ENCODE results near the gene PHF1.
"Not testable (repeated sequence)": the region's sequence is repeated elsewhere in the genome, so short reads cannot be mapped to it uniquely, and the experiment has no call there.

PHF1 gene

GRCh38 chr6:33410711-33411631 is at the start of gene PHF1:
Gene PHF1 (plus strand): TSS chr6:33411014. CDS start chr6:33412264, 1,250 bp downstream.
- Mint-ChIP-seq H3K36me3 (ENCODE audit: low read depth) (peaks cover 79% of the 10 kb centered on the region), H3K27me3 (no peaks in the 10 kb centered on the region), H3K4me3 (peak within 1 kb of the TSS; percentile 83), H3K9me3 (no peaks in the 10 kb centered on the region), H3K27ac (peak within 1 kb of the TSS; percentile 95), H3K4me1 (ENCODE audit: low read depth) (peaks cover 52% of the 10 kb centered on the region)
- no peak for DNase-seq

DNA sequence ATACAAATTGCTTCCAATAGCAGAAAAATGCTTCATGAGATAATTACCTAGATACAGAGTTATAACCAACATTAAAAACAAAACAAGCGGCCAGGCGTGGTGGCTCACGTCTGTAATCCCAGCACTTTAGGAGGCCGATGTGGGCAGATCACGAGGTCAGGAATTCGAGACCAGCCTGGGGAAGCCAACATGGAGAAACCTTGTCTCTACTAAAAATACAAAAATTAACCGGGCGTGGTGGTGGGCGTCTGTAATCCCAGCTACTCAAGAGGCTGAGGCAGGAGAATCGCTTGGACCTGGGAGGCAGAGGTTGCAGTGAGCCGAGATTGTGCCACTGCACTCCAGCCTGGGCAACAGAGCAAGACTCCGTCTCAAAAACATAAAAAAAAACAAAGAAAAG is 47.3 kb upstream of the PHF1 start:
- H3K27me3 Mint-ChIP-seq; H3K4me3 Mint-ChIP-seq; DNase-seq; H3K4me1 Mint-ChIP-seq (ENCODE audit: low read depth); H3K27ac Mint-ChIP-seq; H3K9me3 Mint-ChIP-seq; H3K36me3 Mint-ChIP-seq (ENCODE audit: low read depth): not testable (repeated sequence)

GRCh38 chr6:33364475-33365205 is 46.2 kb upstream of the PHF1 start:
- H3K4me3 Mint-ChIP-seq; H3K27ac Mint-ChIP-seq; H3K9me3 Mint-ChIP-seq; DNase-seq; H3K4me1 Mint-ChIP-seq (ENCODE audit: low read depth); H3K27me3 Mint-ChIP-seq; H3K36me3 Mint-ChIP-seq (ENCODE audit: low read depth): not testable (repeated sequence)

DNA sequence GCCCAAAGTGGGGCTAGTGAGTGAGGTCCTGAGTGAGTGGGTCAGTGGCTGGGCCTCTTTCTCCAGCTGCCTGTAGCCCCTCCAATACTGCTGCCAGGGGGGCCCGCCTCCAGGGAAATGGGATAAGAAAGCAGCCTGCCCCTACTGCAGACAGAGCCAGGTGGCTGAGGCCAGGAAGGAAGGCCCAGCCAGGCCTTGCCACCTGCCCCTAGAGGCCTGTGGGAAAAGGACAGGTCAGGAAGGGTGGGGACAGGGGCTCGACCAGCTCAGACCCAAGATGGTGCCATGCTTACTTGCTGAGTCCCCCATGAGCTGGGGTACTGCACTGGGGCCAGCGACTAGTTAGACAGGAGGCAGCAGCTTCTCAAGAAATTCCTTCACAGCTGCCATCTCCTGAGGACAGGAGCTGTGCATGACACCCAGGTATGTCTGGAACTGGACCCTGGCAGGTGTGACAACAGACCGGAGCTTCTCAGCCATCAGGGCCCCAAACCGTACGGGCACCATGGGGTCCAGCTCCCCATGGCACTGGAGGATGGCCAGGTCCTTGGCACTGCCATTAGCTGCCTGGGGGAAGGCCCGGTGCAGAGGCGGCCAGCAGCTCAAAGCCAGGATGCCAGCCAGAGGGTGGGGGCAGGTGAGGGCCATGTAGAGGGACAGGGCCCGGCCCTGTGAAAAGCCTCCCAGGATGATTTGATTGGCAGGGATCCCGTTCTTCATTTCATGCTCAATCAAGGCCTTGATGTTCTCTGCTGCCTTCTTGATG is 45.4 kb upstream of the PHF1 start:
- not testable (repeated sequence) for H3K27me3 Mint-ChIP-seq; H3K36me3 Mint-ChIP-seq (ENCODE audit: low read depth); H3K27ac Mint-ChIP-seq; H3K4me3 Mint-ChIP-seq; DNase-seq; H3K4me1 Mint-ChIP-seq (ENCODE audit: low read depth); H3K9me3 Mint-ChIP-seq

GRCh38 chr6:33367009-33367714 is 43.7 kb upstream of the PHF1 start:
- no peak overlapping the region for H3K27ac Mint-ChIP-seq
- no peaks in the 10 kb centered on the region for H3K27me3 Mint-ChIP-seq
- no peak for DNase-seq
- H3K4me1 Mint-ChIP-seq (ENCODE audit: low read depth), result no peaks in the 10 kb centered on the region
- no peaks in the 10 kb centered on the region for H3K9me3 Mint-ChIP-seq
- H3K36me3 Mint-ChIP-seq (ENCODE audit: low read depth), result no peaks in the 10 kb centered on the region
- H3K4me3 Mint-ChIP-seq, result no peak overlapping the region

DNA sequence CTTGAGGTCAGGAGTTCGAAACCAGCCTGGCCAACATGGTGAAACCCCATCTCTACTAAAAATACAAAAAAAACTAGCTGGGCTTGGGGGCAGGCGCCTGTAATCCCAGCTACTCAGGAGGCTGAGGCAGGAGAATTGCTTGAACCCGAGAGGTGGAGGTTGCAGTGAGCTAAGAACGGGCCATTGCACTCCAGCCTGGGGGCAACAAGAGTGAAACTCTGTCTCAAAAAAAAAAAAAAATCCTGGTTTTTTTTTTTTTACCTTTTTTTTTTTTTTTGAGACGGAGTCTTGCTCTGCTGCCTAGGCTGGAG is 43.1 kb upstream of the PHF1 start:
- not testable (repeated sequence) for H3K27ac Mint-ChIP-seq; H3K4me3 Mint-ChIP-seq; H3K9me3 Mint-ChIP-seq; H3K27me3 Mint-ChIP-seq; H3K4me1 Mint-ChIP-seq (ENCODE audit: low read depth); H3K36me3 Mint-ChIP-seq (ENCODE audit: low read depth); DNase-seq

DNA sequence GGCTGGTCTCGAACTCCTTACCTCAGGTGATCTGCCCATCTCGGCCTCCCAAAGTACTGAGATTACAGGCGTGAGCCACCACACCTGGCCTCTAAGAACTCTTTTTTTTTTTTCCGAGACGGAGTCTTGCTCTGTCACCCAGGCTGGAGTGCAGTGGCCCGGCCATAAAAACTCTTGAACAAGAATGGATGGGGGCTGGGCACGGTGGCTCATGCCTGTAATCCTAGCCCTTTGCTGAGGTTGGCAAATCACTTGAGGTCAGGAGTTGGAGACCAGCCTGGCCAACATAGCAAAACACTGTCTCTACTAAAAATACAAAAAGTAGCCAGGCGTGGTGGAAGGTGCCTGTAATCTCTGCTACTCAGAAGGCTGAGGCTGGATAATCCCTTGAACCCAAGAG is 38.9 kb upstream of the PHF1 start:
- not testable (repeated sequence) for H3K36me3 Mint-ChIP-seq (ENCODE audit: low read depth)

DNA sequence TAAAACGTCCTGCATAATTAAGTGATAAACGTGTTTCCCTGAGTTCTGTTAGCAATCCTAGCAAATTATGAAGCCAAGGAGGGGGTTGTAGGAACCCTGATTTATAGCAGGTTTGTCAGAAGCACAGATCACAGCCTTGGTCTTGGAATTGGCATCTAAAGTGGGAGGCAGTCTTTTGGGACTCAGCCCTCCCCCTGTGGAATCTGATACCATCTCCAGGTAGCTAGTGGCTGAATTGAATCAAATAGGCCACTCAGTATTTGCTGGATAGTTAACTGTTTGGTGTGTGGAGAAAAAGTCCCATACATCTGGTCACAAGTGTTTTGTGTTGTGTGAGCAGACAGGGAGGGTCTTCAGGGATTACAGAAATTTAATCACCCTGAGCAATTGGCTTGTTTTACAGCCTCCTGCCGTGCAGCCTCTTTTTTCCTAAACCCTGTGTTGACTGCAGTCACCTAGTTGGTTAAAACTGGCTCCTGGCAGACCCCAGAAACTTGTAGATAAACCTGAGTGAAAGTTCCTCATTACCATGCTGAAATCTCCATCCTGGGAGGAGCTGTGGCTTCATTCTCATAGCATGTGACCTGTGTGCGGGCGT is 38.2 kb upstream of the PHF1 start:
- H3K27ac Mint-ChIP-seq, result no peak overlapping the region
- no peak for DNase-seq

More for the DNA sequence above, 38.9 kb upstream of the PHF1 start:
- not testable (repeated sequence) for H3K4me1 Mint-ChIP-seq (ENCODE audit: low read depth); H3K4me3 Mint-ChIP-seq; H3K27ac Mint-ChIP-seq; H3K9me3 Mint-ChIP-seq; DNase-seq; H3K27me3 Mint-ChIP-seq

DNA sequence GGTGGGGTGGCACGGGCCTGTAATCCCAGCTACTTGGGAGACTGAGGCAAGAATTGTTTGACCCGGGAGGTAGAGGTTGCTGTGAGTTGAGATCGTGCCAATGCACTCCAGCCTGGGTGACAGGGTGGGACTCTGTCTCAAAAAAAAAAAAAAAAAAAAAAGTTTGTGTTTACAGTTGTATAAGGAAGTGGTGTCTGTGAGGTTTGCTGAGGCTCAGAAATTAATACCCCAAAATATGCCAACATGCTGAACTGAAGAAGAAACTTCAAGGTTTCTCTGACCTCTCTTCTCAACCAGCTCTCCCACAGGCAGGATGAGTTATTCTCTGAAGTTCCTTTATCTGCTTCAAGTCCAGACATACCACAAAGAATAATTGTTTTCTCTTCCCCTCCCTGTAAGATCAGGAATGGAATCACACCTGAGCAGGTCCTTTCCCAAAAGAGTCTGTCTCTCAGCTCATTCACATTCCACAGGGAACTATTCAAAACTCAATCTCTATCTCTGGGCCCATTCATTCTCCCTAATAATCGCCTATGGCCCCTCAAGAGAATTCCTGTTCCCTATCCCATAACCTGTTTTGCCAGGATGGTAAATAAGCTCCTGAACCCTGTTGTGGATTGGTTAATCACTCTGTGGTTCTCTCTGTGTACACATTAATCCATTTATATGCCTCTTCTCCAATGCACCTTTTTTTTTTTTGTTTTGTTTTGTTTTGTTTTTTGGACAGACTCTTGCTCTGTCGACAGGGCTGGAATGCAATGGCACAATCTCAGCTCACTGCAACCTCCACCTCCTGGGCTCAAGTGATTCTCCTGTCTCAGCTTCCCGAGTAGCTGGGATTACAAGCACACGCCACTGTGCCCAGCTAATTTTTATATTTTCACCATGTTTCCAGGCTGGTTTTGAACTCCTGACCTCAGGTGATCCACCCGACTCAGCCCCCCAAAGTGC is 36.6 kb upstream of the PHF1 start:
- Mint-ChIP-seq H3K27ac (no peak overlapping the region), H3K4me3 (no peak overlapping the region), H3K4me1 (ENCODE audit: low read depth) (peaks cover 10% of the 10 kb centered on the region), H3K27me3 (no peaks in the 10 kb centered on the region), H3K36me3 (ENCODE audit: low read depth) (no peaks in the 10 kb centered on the region), H3K9me3 (no peaks in the 10 kb centered on the region)
- no peak for DNase-seq

More for the DNA sequence above, 38.2 kb upstream of the PHF1 start:
- H3K9me3 Mint-ChIP-seq, result no peaks in the 10 kb centered on the region
- no peaks in the 10 kb centered on the region for H3K36me3 Mint-ChIP-seq (ENCODE audit: low read depth)
- H3K4me1 Mint-ChIP-seq (ENCODE audit: low read depth), result peaks cover 10% of the 10 kb centered on the region
- H3K4me3 Mint-ChIP-seq, result no peak overlapping the region
- no peaks in the 10 kb centered on the region for H3K27me3 Mint-ChIP-seq

- no peak overlapping the region for H3K4me3 Mint-ChIP-seq
- no peaks in the 10 kb centered on the region for H3K27me3 Mint-ChIP-seq
- no peak overlapping the region for H3K27ac Mint-ChIP-seq
- H3K9me3 Mint-ChIP-seq, result no peaks in the 10 kb centered on the region
- no peak for DNase-seq
- no peaks in the 10 kb centered on the region for H3K36me3 Mint-ChIP-seq (ENCODE audit: low read depth)
- peaks cover 10% of the 10 kb centered on the region for H3K4me1 Mint-ChIP-seq (ENCODE audit: low read depth)
Measured at GRCh38 chr6:33375143-33375671, 35.6 kb upstream of the PHF1 start.

DNA sequence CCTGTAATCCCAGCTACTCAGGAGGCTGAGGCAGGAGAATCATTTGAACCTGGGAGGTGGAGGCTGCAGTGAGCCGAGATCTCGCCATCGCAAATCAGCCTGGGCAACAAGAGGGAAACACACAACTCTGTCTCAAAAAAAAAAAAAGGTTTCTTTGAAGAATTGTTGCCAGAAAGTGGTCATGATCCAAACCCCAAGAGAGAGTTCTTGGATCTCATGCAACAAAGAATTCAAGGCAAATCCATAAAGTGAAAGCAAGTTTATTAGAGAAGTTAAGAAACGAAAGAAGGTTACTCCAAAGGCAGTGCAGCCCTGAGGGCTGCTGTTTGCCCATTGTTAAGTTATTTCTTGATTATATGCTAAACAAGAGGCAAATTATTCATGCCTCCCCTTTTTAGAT is 33.6 kb upstream of the PHF1 start:
- no peak overlapping the region for H3K4me3 Mint-ChIP-seq
- no peaks in the 10 kb centered on the region for H3K9me3 Mint-ChIP-seq
- H3K27me3 Mint-ChIP-seq, result no peaks in the 10 kb centered on the region
- H3K27ac Mint-ChIP-seq, result no peak overlapping the region
- no peak for DNase-seq
- H3K4me1 Mint-ChIP-seq (ENCODE audit: low read depth), result peaks cover 10% of the 10 kb centered on the region
- no peaks in the 10 kb centered on the region for H3K36me3 Mint-ChIP-seq (ENCODE audit: low read depth)

- H3K36me3 Mint-ChIP-seq (ENCODE audit: low read depth); H3K27me3 Mint-ChIP-seq; H3K9me3 Mint-ChIP-seq; H3K4me1 Mint-ChIP-seq (ENCODE audit: low read depth); DNase-seq; H3K4me3 Mint-ChIP-seq; H3K27ac Mint-ChIP-seq: not testable (repeated sequence)
Measured at GRCh38 chr6:33379184-33379583, 31.6 kb upstream of the PHF1 start.

All from activated T-cell treated with anti-CD3 and anti-CD28 coated beads, Interleukin-2, amount 50 U/mL, for 24 hours (primary cell).